ENCODE measurements around the gene TRAPPC2. TPM values are rescaled to one million over a fixed set of nuclear protein-coding genes. Genes with fewer than 3 reads are reported as not detected.

The TRAPPC2 gene
- total and polyA plus RNA-seq, 7 experiments from 2014 or later = 17.8 to 33.5 (median 23.5) TPM

- Mint-ChIP-seq H3K36me3 (peaks cover 0 to 46% (median 35%) of the 10 kb centered on the region in 5 donors), H3K9me3 (peaks cover 0 to 16% (median 0%) of the 10 kb centered on the region in 11 donors), H3K4me1 (peaks cover 20 to 78% (median 53%) of the 10 kb centered on the region in 7 donors), H3K27me3 (no peaks in the 10 kb centered on the region), H3K27ac (peak overlapping the region in 5 of 9 donors; percentile 19 to 78 (median 47)), H3K4me3 (no peak overlapping the region)
- H3K36me3 ChIP-seq (ENCODE audit: control insufficient read depth in 2 of 3, insufficient read depth in 3 of 3, low read length in 3 of 3) = peaks cover 0 to 5% (median 0%) of the 10 kb centered on the region in 3 experiments
- no peak for DNase-seq
- H3K27ac ChIP-seq (ENCODE audit: low read depth, low read length) = no peak overlapping the region
- POLR2A ChIA-PET = interaction anchor here (0.6 to 4.7 kb wide), 3 partner anchors 13 to 71 kb away, joined by 3 to 36 read pairs (median 3); partner anchors contain the start of genes OFD1, RAB9A and TRAPPC2
- CTCF ChIA-PET = no interaction called here
- no peak for ATAC-seq
- H3K9me3 ChIP-seq (ENCODE audit: control insufficient read depth in 2 of 3, low read length in 3 of 3) = no peaks in the 10 kb centered on the region
- intact Hi-C loops (cut with micrococcal nuclease) = no loop called here
- peaks cover 4 to 35% of the 10 kb centered on the region in 2 donors for H3K4me1 ChIP-seq (ENCODE audit: control insufficient read depth in 2 of 2, insufficient read depth in 2 of 2, low read length in 2 of 2)
- no peak overlapping the region for H3K4me3 ChIP-seq (ENCODE audit: low read length)
- H3K27me3 ChIP-seq (ENCODE audit: control insufficient read depth in 2 of 2, insufficient read depth in 2 of 2, low read length in 2 of 2) = no peaks in the 10 kb centered on the region
Measured at GRCh38 chrX:13721819-13722519, 12.5 kb downstream of the TRAPPC2 start.

DNA sequence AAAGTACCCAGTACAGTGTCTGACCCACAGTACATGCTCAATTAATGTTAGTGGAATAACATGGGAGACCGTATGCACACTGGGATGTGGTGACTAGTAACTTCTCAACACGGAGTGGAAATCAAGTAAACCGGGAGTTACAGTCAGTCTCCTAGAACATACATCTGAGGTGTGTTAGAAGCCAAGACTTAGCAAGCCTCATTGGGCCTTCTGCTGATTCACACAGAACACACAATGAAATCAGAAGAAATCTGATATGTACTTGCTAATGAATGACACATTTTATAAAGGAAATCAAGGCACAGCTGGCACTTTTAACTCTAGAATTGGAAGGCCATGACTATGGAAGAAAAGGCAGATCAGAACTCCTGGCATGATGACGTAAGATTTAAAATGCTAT, 13.0 kb downstream of the TRAPPC2 start:
- H3K27me3 ChIP-seq (ENCODE audit: control insufficient read depth in 2 of 2, insufficient read depth in 2 of 2, low read length in 2 of 2) = no peaks in the 10 kb centered on the region
- Mint-ChIP-seq H3K9me3 (peaks cover 0 to 12% (median 0%) of the 10 kb centered on the region in 11 donors), H3K27me3 (no peaks in the 10 kb centered on the region), H3K4me3 (no peak overlapping the region), H3K4me1 (peaks cover 15 to 76% (median 49%) of the 10 kb centered on the region in 7 donors), H3K36me3 (peaks cover 0 to 43% (median 32%) of the 10 kb centered on the region in 5 donors), H3K27ac (peak overlapping the region in 2 of 9 donors; percentile 47 to 78)
- ATAC-seq (no peak), DNase-seq (no peak)
- ChIA-PET CTCF (no interaction called here), POLR2A (interaction anchor here (1.4 kb wide), 1 partner anchor 33 kb away, joined by 3 read pairs; the partner anchor contains the start of gene RAB9A)
- no peaks in the 10 kb centered on the region for H3K9me3 ChIP-seq (ENCODE audit: control insufficient read depth in 2 of 3, low read length in 3 of 3)
- intact Hi-C loops (cut with micrococcal nuclease) = no loop called here
- peaks cover 4 to 35% of the 10 kb centered on the region in 2 donors for H3K4me1 ChIP-seq (ENCODE audit: control insufficient read depth in 2 of 2, insufficient read depth in 2 of 2, low read length in 2 of 2)
- H3K36me3 ChIP-seq (ENCODE audit: control insufficient read depth in 2 of 3, insufficient read depth in 3 of 3, low read length in 3 of 3) = peaks cover 0 to 5% (median 0%) of the 10 kb centered on the region in 3 experiments
- H3K27ac ChIP-seq (ENCODE audit: low read depth, low read length) = no peak overlapping the region
- no peak overlapping the region for H3K4me3 ChIP-seq (ENCODE audit: low read length)

- DNase-seq (peak in 1 of 9 donors; percentile 12), ATAC-seq (peak; percentile 63)
- peak overlapping the region in 3 of 10 donors; percentile 11 to 20 (median 15) for H3K4me3 Mint-ChIP-seq
- intact Hi-C loops (cut with micrococcal nuclease) = loop anchor here in 1 of 2 donors (2.0 kb wide), 2 partner anchors 15 to 17 kb away; partner anchors contain the start of genes OFD1 and TRAPPC2
- ChIA-PET CTCF (interaction anchor here (0.7 to 0.8 kb wide), 2 partner anchors 15 to 720 kb away, joined by 4 to 8 read pairs; partner anchors contain the start of genes OFD1 and TRAPPC2), POLR2A (interaction anchor here (1.5 to 2.8 kb wide), 2 partner anchors 15 to 21 kb away, joined by 3 to 10 read pairs; partner anchors contain the start of genes OFD1 and TRAPPC2)
- H3K4me3 ChIP-seq (ENCODE audit: low read length) = no peak overlapping the region
- peaks cover 8 to 63% (median 34%) of the 10 kb centered on the region in 7 donors for H3K4me1 Mint-ChIP-seq
- peak overlapping the region; percentile 3 for H3K27ac ChIP-seq (ENCODE audit: low read depth, low read length)
- peak overlapping the region; percentile 20 to 84 (median 62) for H3K27ac Mint-ChIP-seq
- H3K27me3 ChIP-seq (ENCODE audit: control insufficient read depth in 2 of 2, insufficient read depth in 2 of 2, low read length in 2 of 2) = no peaks in the 10 kb centered on the region
- H3K36me3 ChIP-seq (ENCODE audit: control insufficient read depth in 2 of 3, insufficient read depth in 3 of 3, low read length in 3 of 3) = peaks cover 0 to 9% (median 5%) of the 10 kb centered on the region in 3 experiments
- H3K4me1 ChIP-seq (ENCODE audit: control insufficient read depth in 2 of 2, insufficient read depth in 2 of 2, low read length in 2 of 2) = peaks cover 4 to 42% of the 10 kb centered on the region in 2 donors
- H3K9me3 Mint-ChIP-seq = peaks cover 0 to 4% (median 0%) of the 10 kb centered on the region in 11 donors
- no peaks in the 10 kb centered on the region for H3K9me3 ChIP-seq (ENCODE audit: control insufficient read depth in 2 of 3, low read length in 3 of 3)
- peaks cover 0 to 37% (median 32%) of the 10 kb centered on the region in 5 donors for H3K36me3 Mint-ChIP-seq
- H3K27me3 Mint-ChIP-seq = no peaks in the 10 kb centered on the region
Measured at GRCh38 chrX:13719192-13719856, 15.1 kb downstream of the TRAPPC2 start.

DNA sequence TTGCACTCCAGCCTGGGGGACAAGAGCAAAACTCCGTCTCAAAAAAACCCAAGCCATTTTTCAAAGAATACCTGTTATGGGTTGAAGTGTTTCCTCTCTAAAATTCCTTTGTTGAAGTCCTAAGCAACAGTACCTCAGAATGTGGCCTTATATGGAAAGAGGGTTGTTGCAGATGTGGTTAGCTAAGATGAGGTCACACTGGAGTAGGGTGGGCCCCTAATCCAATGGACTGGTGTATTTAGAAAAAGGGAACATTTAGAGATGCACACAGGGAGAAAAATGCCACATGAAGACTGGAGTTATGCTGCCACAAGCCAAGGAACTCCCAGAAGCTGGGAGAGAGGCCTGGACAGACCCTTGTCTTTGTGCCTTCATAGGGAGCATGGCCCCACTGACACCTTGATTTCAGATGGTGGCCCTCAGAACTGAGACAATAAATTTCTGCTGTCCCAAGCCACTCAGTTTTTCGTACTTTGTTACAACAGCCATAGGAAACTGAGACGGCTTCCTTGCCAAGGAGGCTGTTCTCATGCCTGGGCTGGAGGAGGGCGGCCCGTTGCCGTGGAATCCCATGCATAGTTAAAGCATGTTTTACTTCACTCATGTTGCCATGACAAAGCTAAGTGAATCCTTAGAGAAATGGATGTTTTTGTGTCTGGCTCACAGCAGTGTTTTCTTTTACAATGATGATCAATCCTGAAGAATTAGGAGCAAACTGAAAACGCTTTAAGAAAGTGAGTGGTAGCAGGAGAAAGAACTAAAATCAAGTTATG, 16.5 kb downstream of the TRAPPC2 start:
- CTCF ChIA-PET = no interaction called here

DNA sequence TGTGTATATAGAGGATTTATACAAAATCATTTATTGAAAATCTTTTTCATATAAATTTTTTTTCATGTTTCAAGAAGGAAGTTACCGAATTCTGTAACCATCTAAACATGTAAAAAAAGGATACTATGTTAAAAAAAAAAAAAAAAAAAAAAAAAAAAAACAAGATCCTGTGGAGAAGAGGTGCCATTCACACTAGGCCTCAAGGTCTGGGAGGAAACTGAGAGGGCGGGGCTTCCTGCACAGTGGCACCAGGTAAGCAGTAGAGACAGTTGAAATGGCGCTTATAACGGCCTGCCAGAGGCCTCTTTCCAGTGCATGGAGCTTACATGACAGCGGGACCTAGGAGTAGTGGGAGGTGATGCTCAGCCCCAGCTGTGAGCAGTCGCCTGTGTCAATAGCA, 17.5 kb downstream of the TRAPPC2 start:
- H3K4me3 ChIP-seq (ENCODE audit: low read length) = peak overlapping the region; percentile 37
- CTCF ChIA-PET = no interaction called here
- no peaks in the 10 kb centered on the region for H3K27me3 Mint-ChIP-seq
- H3K4me3 Mint-ChIP-seq = peak overlapping the region in 7 of 10 donors; percentile 7 to 47 (median 29)
- DNase-seq (peak in 7 of 9 donors; percentile 6 to 46 (median 34)), ATAC-seq (peak; percentile 71)
- peaks cover 0 to 51% (median 21%) of the 10 kb centered on the region in 7 donors for H3K4me1 Mint-ChIP-seq
- intact Hi-C loops (cut with micrococcal nuclease) = no loop called here
- H3K9me3 Mint-ChIP-seq = peaks cover 0 to 1% (median 0%) of the 10 kb centered on the region in 11 donors
- peak overlapping the region; percentile 43 for H3K27ac ChIP-seq (ENCODE audit: low read depth, low read length)
- peak overlapping the region in 7 of 9 donors; percentile 36 to 87 (median 70) for H3K27ac Mint-ChIP-seq
- POLR2A ChIA-PET = interaction anchor here (1.7 kb wide), 1 partner anchor 17 kb away, joined by 3 read pairs; the partner anchor contains the start of genes OFD1 and TRAPPC2
- H3K27me3 ChIP-seq (ENCODE audit: control insufficient read depth in 2 of 2, insufficient read depth in 2 of 2, low read length in 2 of 2) = no peaks in the 10 kb centered on the region
- H3K36me3 ChIP-seq (ENCODE audit: control insufficient read depth in 2 of 3, insufficient read depth in 3 of 3, low read length in 3 of 3) = peaks cover 0 to 9% (median 5%) of the 10 kb centered on the region in 3 experiments
- no peaks in the 10 kb centered on the region for H3K9me3 ChIP-seq (ENCODE audit: control insufficient read depth in 2 of 3, low read length in 3 of 3)
- H3K4me1 ChIP-seq (ENCODE audit: control insufficient read depth in 2 of 2, insufficient read depth in 2 of 2, low read length in 2 of 2) = peaks cover 4 to 36% of the 10 kb centered on the region in 2 donors
- H3K36me3 Mint-ChIP-seq = peaks cover 0 to 29% (median 17%) of the 10 kb centered on the region in 5 donors

More for the DNA sequence above, 16.5 kb downstream of the TRAPPC2 start:
- Histone ChIP-seq H3K9me3 (ENCODE audit: control insufficient read depth in 2 of 3, low read length in 3 of 3) (no peaks in the 10 kb centered on the region), H3K36me3 (ENCODE audit: control insufficient read depth in 2 of 3, insufficient read depth in 3 of 3, low read length in 3 of 3) (peaks cover 0 to 9% (median 5%) of the 10 kb centered on the region in 3 experiments), H3K4me1 (ENCODE audit: control insufficient read depth in 2 of 2, insufficient read depth in 2 of 2, low read length in 2 of 2) (peaks cover 4 to 36% of the 10 kb centered on the region in 2 donors), H3K27me3 (ENCODE audit: control insufficient read depth in 2 of 2, insufficient read depth in 2 of 2, low read length in 2 of 2) (no peaks in the 10 kb centered on the region), H3K4me3 (ENCODE audit: low read length) (no peak overlapping the region), H3K27ac (ENCODE audit: low read depth, low read length) (no peak overlapping the region)
- H3K9me3 Mint-ChIP-seq = peaks cover 0 to 1% (median 0%) of the 10 kb centered on the region in 11 donors
- peaks cover 0 to 29% (median 22%) of the 10 kb centered on the region in 5 donors for H3K36me3 Mint-ChIP-seq
- H3K27me3 Mint-ChIP-seq = no peaks in the 10 kb centered on the region
- DNase-seq (no peak), ATAC-seq (no peak)
- peaks cover 0 to 53% (median 26%) of the 10 kb centered on the region in 7 donors for H3K4me1 Mint-ChIP-seq
- no peak overlapping the region for H3K4me3 Mint-ChIP-seq
- POLR2A ChIA-PET = interaction anchor here (2.8 kb wide), 1 partner anchor 17 kb away, joined by 10 read pairs; the partner anchor contains the start of genes OFD1 and TRAPPC2
- H3K27ac Mint-ChIP-seq = peak overlapping the region in 8 of 9 donors; percentile 5 to 87 (median 38)
- intact Hi-C loops (cut with micrococcal nuclease) = loop anchor here in 1 of 2 donors (2.0 kb wide), 2 partner anchors 15 to 17 kb away; partner anchors contain the start of genes OFD1 and TRAPPC2
